G401 (cell line): ENCODE data around the gene PPP2R2C. TPM values are rescaled to one million over a fixed set of nuclear protein-coding genes. Genes with fewer than 3 reads are reported as not detected.

Source experiments
- DNase-seq: peaks from one replicate; pipeline ENCODE4 v3.0.0-alpha.2; 2015; ENCODE audit warnings: low spot score
- in situ Hi-C: cut with HindIII; loops from 2 replicates; pipeline ENCODE4 v1.10.0; 2016; ENCODE audit warnings: low sequenced_read_pairs, mixed read lengths
- total RNA-seq: library from RNA; depleted of rRNA; stranded (reverse); fragments of >200 nt; shearing (Covaris generic); gene quantifications from 2 replicates; pipeline ENCODE4 v1.2.3, GENCODE V29; 2014

PPP2R2C gene
- total RNA-seq, 1 experiment from 2014 or later = 3.3 TPM

DNA sequence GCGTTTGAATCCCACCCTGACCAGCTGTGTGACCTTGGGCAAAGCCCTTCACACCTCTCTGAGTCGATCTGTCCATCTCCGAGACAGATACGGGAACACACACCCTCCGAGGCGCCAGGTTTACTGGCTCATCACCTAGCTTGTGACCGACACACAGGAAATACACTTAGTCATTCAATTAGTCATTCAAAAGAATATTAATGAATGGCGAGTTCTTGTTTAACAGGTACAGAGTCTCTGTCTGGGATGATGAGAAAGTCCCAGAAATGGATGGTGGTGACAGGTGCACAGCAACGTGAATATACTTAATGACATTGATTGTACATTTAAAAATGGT is 80.6 kb downstream of the PPP2R2C start:
- DNase-seq = no peak
- in situ Hi-C loops = no loop called here

DNA sequence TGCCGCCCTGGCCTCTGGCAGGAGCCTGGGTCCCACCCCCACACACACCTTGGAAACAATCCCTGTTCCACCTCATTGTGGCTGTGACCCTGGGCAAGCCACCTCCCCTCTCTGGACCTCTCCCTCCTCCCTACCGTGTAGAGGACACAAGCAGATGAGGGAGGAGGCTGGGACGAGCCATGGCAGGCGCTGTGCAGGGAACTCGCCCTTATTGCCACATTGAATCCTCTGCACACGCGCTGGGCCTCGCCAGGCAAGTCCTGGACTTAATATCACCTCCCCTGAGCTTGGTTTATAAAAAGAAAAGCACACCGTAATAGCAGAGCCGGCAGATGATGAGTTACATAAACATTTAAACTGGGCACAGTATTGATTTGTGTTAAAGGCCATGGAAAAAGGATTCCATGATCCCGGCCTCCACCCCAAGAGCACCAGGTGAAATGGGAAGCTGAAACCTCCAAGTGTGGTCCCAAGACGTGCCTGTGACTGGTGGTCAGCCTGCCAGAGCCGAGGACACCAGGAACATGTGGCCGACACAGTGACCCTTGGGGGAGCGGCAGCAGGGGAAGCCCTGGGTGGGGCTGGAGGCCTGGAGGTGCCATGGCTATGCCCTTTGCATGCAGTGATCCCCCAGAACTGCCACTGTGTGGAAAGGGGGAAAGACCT is 81.1 kb downstream of the PPP2R2C start:
- no peak for DNase-seq
- in situ Hi-C loops = no loop called here

DNA sequence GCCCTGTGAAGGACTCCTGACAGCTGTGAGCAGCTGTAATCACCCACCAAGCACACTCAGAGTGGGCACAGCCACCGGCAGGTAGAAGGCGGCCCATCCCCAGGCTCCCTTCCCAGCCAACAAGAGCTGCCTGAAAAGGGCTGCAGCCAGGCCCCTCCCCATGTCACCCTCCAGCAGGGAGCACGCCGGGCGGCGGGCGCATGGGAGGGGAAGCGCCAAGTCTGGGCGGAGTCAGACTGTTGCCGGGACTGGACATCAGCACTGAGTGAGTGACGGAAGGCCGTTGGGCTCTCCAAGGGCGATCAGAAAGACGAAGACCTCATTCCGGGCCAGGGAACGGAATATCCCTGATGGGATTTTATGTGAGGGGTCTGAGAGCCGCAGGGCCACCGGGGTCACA is 82.1 kb downstream of the PPP2R2C start:
- in situ Hi-C loops = no loop called here
- DNase-seq = peak; percentile 57

DNA sequence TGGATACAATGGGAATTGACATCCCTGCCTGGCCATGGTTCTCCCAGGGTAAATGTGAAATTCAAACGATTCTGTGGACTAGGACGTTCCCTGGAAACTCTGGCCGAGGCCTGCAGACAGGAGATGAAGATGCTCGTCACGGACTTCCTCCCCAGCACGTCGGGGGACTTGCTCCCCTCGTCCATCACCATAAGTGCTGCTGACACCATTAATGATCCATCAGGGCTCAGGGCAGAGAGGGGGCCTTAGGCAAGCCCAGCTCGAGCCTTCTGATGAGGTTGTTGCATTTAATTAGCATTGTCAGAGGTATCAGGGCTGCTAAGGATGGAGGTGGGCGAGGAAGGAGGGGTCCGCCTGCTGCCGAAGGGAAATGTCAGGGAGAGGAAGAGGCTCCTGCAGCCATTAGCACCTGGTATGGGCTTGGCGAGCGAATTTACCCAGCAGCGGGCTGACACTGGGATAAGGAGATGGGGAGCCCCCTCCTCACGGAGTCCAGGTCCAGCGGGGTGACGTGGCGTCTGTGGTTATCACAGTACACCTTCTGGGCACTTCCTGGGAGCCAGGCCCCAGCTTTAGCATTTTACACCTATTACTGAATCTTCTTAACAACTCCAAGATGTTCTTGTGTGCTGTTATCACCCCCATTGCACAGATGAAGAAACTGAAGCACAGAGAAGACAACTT is 83.1 kb downstream of the PPP2R2C start:
- in situ Hi-C loops = no loop called here

DNA sequence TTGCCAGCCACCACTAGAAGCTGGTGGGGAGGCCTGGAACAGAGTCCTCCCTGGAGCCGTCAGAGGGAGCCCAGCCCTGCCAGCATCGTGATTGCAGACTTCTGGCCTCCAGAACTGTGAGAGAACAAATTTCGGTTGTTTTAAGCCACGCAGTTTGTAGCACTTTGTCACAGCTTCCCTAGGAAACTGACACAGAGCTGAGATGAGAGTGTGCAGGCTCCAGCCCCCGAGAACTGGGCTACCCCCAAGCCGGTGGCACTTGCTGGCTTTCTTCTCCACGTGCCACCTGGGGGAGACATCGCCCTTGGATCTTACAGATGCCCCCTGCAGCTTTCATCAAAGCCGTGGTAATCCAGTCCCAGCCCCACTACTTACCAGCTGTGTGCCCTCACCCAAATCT is 83.7 kb downstream of the PPP2R2C start:
- in situ Hi-C loops = no loop called here

More for the DNA sequence above, 83.1 kb downstream of the PPP2R2C start:
- no peak for DNase-seq

DNA sequence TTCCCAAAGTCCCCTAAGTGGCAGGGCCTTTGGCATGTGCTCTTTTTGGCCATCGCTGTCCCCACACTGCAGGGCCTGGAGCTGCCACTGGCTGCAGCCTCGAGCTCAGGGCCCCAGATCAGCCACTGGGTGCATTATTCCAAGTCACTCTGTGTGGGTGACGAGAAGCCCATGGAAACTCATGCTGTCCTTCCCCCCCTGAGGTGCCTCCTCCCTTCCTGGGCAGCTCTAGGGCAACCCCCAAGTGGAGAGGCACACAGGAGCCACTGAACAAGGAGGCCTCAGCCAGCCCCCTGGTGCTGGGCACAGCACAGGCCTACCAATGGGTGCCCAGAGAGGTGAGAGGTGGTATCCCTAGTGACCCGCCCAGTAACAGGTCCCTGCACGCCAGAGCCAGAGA is 84.5 kb downstream of the PPP2R2C start:
- DNase-seq = no peak

More for the DNA sequence above, 83.7 kb downstream of the PPP2R2C start:
- DNase-seq = no peak

DNA sequence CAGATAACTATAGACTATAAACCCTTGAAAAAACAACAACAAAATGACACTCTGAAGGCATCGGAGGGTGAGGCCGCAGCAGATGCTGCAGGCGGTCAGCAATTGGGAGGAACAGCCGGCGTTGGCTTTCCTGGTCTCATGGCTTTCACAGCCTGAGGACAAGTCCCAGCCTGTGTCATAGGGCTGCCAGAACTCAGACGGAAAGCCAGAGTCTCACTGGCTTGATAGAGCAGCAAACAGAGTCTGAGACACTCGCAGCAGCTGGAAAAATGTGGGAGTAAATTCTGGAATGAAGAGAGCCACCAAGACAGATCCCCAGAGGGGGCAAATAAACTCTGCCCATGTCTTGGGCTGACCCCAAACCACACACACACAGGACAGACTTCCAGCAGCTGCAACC is 86.3 kb downstream of the PPP2R2C start:
- in situ Hi-C loops = no loop called here
- DNase-seq = peak; percentile 54

More for the DNA sequence above, 84.5 kb downstream of the PPP2R2C start:
- in situ Hi-C loops = no loop called here

DNA sequence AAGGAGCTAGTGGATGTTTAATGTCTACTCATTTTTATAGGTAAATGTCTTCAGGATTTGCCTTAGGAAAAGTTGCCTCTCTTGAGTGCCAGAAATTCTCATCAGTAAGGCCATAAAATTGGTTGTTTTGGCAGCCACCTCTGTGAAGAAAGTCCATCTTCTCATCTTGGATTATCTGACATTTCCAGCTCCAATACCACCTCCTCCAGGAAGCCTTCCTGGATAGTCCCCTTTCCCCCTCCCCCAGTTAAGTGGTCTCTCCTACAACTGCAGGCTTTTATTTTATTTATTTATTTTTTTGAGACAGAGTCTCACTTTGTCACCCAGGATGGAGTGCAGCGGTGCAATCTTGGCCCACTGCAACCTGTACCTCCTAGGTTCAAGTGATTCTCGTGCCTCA is 87.1 kb downstream of the PPP2R2C start:
- in situ Hi-C loops = no loop called here
- DNase-seq = no peak

DNA sequence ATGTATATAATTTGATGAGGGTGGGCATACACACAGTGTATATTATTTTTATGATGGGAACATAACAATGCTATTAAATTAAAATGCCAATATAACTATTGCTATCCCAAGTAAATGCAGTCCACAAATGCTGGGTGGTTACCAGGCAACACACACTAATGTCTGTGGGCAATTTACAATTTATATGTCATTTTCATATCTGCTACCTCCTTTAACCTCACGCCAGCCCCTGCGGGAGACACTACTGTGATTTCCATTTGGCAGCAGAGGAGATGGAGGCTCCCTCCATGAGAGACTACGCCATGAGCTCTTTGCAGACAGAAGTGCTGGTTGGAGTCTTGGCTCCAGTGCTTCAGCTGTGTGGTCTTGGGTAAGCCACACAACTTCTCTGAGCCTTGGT is 87.9 kb downstream of the PPP2R2C start:
- no peak for DNase-seq
- in situ Hi-C loops = no loop called here

DNA sequence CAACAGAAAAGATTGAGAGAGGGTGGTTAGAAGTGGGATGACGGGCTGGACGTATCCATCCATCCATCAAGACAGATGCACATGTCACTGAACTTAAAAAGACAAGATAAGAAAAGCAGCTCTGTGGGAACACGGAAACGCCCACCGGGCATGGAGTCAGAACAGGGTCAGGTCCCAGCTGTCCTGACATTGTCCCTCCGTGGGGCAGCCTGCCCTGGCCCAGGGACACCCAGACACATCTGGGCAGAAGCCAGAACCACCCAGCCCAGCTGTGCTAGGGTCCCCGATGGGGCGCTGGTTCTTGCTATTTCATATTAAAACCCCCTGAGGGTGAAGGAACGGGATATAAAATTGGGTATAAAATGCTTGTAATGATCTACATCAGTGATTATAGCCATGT is 88.5 kb downstream of the PPP2R2C start:
- in situ Hi-C loops = no loop called here
- no peak for DNase-seq

DNA sequence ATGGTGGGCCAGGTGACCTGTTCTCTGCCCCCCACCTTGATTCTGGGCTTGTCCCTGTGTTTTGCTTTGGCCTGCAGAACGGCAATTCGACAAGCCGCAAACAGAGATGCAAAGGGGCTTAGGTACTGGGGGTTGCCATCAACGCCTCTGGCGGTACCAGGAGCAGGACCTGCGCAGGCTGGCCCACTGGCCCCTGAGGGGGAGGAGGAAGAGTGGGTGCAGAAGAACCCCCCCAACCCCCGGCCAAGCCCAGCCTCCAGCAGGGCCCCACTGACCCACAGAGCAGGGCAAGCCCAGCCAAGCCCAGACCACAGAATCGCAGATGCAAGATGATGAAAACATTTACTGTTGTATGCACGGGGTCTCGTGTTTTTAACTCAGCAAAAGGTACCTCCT is 89.4 kb downstream of the PPP2R2C start:
- no peak for DNase-seq
- in situ Hi-C loops = no loop called here

DNA sequence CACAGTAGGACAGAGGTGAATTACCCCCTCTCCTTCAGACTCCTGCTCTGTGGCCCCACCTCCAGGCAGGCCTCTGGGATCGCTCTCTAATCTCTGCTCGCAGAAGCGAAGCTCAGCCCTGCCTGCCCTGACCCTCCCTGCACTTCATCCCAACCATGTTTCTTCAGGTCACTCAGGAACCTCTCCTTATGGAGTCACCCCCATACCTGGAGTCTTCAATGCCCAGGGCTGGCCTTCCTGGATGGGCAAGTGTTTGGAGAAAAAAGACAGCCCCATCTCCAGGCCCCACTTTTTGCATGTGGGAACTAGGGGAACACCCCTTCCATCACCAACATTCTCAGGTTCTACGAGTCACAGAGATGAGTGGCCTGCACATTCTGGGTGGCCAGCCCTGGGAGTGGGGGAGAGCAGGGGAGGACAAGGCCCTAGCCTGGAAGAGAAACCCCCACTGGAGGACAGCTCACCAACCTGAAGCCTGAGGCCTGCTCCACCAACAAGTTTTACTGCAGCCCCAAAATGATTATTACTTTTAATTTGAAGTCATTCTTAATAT is 90.8 kb downstream of the PPP2R2C start:
- in situ Hi-C loops = no loop called here
- DNase-seq = no peak

DNA sequence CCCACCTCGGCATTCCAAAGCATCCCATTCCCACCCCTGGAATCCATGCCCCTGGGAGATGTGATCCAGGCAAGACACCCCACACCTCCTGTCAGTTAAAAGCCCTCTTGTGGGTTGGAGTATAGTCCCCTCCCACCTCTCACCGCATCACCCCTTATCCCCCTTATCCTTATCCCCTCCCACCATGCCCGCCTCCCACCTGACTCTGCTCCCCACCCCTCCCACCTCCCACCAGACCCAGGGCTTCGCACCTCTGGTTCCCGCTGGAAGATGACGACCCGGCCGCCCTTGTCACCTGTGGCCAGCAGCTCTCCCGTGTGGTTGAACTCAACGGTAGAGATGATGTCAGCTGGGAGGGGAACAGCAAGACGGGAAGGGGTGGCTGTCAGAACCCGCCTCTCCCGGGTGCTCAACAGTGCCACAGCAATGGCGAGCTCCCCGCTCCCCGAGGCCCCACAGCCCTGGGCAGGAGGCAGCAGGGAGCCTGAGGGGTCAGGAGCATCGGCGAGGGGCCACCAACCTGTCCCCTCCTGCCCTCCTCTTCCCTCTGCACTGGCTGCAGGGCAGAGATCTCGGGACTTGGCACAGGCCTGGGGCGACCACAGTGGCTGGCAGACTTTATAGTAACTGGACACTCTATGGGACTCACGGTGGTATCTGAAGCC is 91.5 kb downstream of the PPP2R2C start:
- no peak for DNase-seq
- in situ Hi-C loops = no loop called here

DNA sequence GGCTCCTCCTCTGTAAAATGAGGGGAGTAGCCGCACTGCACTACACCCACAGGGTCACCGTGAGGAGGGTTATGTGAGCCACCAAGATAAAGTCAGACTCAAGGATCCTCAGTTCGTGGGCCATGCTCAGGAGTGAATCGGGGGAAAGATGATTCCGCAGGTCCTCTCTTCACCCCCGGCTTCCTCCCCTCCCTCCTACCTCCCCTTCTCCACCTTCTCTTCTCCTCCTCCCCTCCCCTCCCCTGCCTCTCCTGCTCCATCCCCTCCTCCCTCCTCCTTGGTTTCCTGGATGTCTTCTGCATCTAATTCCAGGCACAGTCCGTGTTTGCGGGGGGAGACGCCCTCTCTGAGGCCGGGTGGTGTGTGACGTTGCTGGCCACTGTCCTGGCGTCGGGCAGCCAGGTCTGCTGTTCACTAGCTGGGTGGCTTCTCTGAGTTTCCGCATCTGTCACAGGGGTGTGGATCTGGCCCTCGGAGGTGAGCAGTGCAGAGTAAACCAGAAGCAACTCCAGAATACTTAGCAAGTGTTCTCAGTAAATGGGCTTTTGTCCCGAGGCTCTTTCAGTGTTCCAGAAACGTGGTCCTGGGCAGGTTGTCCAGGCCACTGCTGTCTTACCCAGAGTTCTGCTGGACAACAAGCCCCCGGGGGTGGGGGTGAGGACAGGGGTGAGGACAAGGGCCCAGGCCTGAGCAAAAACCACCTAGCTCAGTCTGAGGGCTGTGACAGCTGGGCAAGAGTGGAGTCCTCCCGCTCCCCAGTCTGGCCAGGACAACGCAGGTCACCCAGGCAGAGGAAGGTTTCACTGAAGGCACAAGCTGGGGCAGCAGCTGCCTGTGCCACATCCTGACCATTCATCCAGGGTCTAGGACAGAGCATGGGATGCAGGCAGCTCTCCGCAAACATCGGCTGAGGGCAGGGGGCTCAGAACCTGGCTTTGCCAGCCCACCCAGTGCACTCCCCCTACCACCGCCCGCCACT is 92.4 kb downstream of the PPP2R2C start:
- DNase-seq = no peak
- in situ Hi-C loops = no loop called here

DNA sequence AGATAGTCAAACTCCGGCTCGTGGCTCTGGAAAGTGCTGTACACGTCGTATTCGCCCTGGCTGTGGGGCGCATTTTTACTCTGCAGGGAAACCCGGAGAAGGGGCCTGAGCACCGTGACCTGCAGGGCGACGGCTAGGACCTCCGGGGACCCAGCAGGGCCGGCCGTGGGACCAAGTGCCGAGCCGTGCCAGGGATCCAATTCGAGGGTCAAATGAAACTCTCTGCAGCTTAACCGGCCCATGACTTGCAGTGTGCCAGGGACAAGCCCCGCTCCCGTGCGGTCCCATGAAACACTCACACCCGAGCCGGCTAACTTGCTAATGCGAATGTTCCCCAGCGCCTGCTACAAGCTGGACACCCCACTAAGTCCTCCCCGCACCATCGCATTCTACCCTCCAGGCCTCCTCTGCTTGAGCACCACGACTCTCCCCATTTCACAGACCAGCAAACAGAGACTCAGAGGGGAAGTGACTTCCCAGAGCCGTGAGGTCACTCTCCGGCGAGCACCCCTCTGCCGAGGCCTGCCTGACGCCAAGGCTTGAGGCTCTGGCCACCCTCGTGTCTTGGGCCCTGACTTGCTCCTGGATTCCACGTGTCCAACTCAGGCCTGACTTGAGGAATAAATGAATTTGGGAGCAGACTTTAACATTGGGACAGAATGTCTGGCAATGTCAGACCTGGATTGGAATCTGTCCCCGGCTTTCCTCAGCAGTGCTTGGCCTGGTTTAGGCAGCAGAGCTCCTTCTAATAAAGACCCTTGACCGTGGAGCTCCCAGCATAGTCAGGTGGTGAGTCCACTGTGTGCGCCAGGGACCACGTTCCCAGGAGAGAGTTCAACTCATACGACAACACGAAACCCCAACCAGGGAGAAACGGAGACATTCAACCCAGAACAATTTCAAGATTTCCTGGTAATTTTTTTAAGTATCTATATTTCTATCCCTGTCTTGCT is 93.6 kb downstream of the PPP2R2C start:
- DNase-seq = no peak
- in situ Hi-C loops = no loop called here

DNA sequence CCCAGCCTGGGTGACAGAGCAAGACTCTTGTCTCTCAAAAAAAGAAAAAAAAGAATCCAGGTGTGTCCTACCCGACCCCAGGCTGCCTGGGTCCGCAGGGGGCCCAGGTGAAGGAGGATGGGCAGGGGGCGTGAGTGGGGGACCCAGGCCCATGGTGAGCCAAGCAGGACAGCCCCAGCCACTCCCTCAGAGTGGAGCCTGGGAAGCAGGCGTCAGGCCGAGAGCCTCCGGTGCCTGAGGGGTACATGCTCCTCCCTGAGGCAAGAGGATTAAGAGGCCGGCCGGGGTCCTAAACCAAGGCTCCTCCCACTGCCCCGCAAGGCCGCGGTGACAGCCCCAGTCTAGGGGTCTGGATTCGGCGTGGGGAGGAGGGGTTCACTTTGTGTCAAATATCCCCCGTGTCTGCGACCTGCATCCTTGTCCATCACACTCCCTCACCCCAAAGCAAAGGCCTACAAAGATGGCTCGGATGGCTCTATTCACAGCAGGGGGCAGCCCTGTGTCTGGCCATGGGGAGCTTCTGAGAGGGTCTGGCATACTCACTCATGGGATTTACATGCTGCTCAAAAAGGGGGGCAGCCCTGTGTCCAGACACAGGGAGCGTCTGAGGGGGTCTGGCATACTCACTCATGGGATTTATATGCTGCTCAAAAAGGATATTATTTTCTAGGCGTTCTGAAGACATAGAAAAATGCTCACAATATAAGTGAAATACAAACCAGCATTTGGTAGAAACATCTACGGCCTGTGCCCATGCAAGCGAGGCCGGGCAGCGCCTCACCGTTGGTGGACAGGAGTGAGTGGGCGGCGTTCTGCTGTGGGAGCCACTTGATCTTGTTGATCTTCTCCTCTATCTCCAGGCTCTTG is 94.6 kb downstream of the PPP2R2C start:
- in situ Hi-C loops = no loop called here
- no peak for DNase-seq

DNA sequence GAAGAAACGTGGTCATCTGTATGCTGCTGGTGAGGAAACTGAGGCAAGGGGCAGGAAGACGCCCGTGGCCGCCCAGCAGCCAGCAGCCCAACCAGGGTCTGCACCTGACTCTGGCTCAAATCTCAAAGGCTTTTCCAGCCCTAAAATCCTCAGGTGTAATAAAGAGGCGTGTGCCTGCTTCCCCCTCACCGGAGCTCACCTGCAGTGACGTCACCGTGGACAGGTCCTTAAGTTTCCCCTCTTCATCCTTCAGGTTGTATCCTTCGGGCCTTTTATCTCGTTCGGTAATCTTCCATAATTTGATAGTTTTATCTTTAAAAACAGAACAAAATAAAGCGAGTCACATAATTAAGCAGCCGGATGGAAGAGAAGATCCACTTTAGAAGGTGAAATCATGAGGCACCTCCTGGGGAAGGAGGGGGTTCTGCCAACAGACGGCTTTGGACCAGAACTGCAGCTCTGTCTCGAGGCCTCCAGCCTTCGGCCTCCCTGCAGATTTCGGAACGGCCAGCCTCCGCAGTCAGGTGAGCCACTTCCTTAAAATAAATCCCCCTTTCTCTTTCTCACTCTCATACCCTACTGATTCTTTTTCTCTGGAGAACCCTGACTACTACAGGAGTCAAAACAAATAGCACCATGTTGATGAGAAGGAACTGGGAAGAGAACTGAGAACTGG is 96.7 kb downstream of the PPP2R2C start:
- DNase-seq = no peak
- in situ Hi-C loops = no loop called here
